Measurements from ENCODE around the gene U2AF1L4. TPM values are rescaled to one million over a fixed set of nuclear protein-coding genes. Genes with fewer than 3 reads are reported as not detected.

U2AF1L4 gene
- total RNA-seq, 1 experiment from 2014 or later, result 14.3 TPM

- Histone ChIP-seq H4K20me1 (ENCODE audit: insufficient read depth) (peaks cover 14% of the 10 kb centered on the region), H3K79me2 (ENCODE audit: low read depth) (peaks cover 23% of the 10 kb centered on the region), H3K27me3 (ENCODE audit: insufficient read depth, low read depth) (no peaks in the 10 kb centered on the region), H3K4me1 (replicated peaks; ENCODE audit: insufficient read depth) (peaks cover 10% of the 10 kb centered on the region), H3K4me2 (no peak overlapping the region), H3K4me3 (no peak overlapping the region), H3K27ac (no peak overlapping the region), H2AFZ (no peak overlapping the region), H3K9me3 (ENCODE audit: insufficient read depth, low read depth) (no peaks in the 10 kb centered on the region), H3K9me2 (ENCODE audit: insufficient read depth) (no peaks in the 10 kb centered on the region), H3K36me3 (ENCODE audit: low read depth) (no peaks in the 10 kb centered on the region), H3F3A (ENCODE audit: insufficient read depth, low read depth) (peaks cover 6% of the 10 kb centered on the region; the same call in 1 of the 2 replicates)
- intact Hi-C loops (cut with micrococcal nuclease; ENCODE audit: unreplicated experiment), result no loop called here
- BruUV-seq (replicated peaks), result no TSS peak
- TF ChIP-seq, protein P1, sequence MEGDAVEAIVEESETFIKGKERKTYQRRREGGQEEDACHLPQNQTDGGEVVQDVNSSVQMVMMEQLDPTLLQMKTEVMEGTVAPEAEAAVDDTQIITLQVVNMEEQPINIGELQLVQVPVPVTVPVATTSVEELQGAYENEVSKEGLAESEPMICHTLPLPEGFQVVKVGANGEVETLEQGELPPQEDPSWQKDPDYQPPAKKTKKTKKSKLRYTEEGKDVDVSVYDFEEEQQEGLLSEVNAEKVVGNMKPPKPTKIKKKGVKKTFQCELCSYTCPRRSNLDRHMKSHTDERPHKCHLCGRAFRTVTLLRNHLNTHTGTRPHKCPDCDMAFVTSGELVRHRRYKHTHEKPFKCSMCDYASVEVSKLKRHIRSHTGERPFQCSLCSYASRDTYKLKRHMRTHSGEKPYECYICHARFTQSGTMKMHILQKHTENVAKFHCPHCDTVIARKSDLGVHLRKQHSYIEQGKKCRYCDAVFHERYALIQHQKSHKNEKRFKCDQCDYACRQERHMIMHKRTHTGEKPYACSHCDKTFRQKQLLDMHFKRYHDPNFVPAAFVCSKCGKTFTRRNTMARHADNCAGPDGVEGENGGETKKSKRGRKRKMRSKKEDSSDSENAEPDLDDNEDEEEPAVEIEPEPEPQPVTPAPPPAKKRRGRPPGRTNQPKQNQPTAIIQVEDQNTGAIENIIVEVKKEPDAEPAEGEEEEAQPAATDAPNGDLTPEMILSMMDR (conservative IDR thresholded peaks at IDR 0.05), result no peak
- TF ChIP-seq EZH2 (IDR thresholded peaks at IDR 0.05; ENCODE audit: low read depth), result no peak
- ChIA-PET POLR2A (ENCODE audit: unreplicated experiment) (no interaction called here), CTCF (no interaction called here)
- no peak for DNase-seq
These were observed 24.6 kb downstream of the U2AF1L4 start for GRCh38 chr19:35720648-35721047.

GRCh38 chr19:35720163-35720524 lies 25.1 kb downstream of the U2AF1L4 start:
- BruUV-seq (replicated peaks), result no TSS peak
- peaks cover 15% of the 10 kb centered on the region for H3K4me1 ChIP-seq (replicated peaks; ENCODE audit: insufficient read depth)
- no peaks in the 10 kb centered on the region for H3K9me2 ChIP-seq (ENCODE audit: insufficient read depth)
- ChIA-PET CTCF (no interaction called here), POLR2A (ENCODE audit: unreplicated experiment) (no interaction called here)
- no peak overlapping the region for H3K4me2 ChIP-seq
- H3F3A ChIP-seq (ENCODE audit: insufficient read depth, low read depth), result peaks cover 6% of the 10 kb centered on the region; the same call in 1 of the 2 replicates
- no peaks in the 10 kb centered on the region for H3K27me3 ChIP-seq (ENCODE audit: insufficient read depth, low read depth)
- H3K9me3 ChIP-seq (ENCODE audit: insufficient read depth, low read depth), result no peaks in the 10 kb centered on the region
- peaks cover 14% of the 10 kb centered on the region for H4K20me1 ChIP-seq (ENCODE audit: insufficient read depth)
- TF ChIP-seq EZH2 (IDR thresholded peaks at IDR 0.05; ENCODE audit: low read depth), result no peak
- TF ChIP-seq, protein P1 (conservative IDR thresholded peaks at IDR 0.05), result no peak
- no peak overlapping the region for H3K27ac ChIP-seq
- intact Hi-C loops (cut with micrococcal nuclease; ENCODE audit: unreplicated experiment), result no loop called here
- H2AFZ ChIP-seq, result no peak overlapping the region
- no peak overlapping the region for H3K4me3 ChIP-seq
- peaks cover 28% of the 10 kb centered on the region for H3K79me2 ChIP-seq (ENCODE audit: low read depth)
- H3K36me3 ChIP-seq (ENCODE audit: low read depth), result no peaks in the 10 kb centered on the region
- no peak for DNase-seq

DNA sequence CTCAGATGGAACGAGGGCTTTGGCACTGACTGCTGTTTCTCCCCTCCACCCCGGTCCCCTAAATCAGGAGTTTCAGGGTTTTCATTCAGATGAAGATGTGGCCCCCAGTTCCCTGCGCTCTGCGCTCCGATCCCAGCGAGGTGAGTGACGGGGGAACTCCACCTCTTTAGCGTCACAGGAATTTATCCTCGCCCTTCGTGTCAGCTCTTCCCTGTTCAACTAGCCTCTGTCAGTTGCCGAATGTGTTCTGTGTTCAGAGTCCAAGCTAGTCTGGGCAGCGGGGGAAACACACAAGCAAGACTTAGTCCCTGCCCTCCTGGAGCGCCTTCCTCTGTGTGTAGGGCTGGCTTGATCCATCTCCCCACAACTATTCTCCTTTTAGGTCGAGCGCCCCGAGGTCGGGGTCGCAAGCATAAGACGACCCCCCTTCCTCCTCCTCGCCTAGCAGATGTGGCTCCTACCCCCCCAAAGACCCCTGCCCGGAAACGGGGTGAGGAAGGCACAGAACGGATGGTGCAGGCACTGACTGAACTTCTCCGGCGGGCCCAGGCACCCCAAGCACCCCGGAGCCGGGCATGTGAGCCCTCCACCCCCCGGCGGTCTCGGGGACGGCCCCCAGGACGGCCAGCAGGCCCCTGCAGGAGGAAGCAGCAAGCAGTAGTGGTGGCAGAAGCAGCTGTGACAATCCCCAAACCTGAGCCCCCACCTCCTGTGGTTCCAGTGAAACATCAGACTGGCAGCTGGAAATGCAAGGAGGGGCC lies 25.6 kb downstream of the U2AF1L4 start:
- peaks cover 20% of the 10 kb centered on the region for H3K4me1 ChIP-seq (replicated peaks; ENCODE audit: insufficient read depth)
- intact Hi-C loops (cut with micrococcal nuclease; ENCODE audit: unreplicated experiment), result loop anchor here (5.0 kb wide), 1 partner anchor 402 kb away; no protein-coding TSS in a partner anchor
- no peaks in the 10 kb centered on the region for H3K36me3 ChIP-seq (ENCODE audit: low read depth)
- no peaks in the 10 kb centered on the region for H3K27me3 ChIP-seq (ENCODE audit: insufficient read depth, low read depth)
- H3K9me2 ChIP-seq (ENCODE audit: insufficient read depth), result no peaks in the 10 kb centered on the region
- peaks cover 34% of the 10 kb centered on the region for H3K79me2 ChIP-seq (ENCODE audit: low read depth)
- DNase-seq, result no peak
- H3F3A ChIP-seq (ENCODE audit: insufficient read depth, low read depth), result peaks cover 6% of the 10 kb centered on the region; the same call in 1 of the 2 replicates
- peak overlapping the region; percentile 79; the same call in 1 of the 2 replicates for H3K4me3 ChIP-seq
- BruUV-seq (replicated peaks), result no TSS peak
- no peaks in the 10 kb centered on the region for H3K9me3 ChIP-seq (ENCODE audit: insufficient read depth, low read depth)
- no peak overlapping the region for H3K27ac ChIP-seq
- H3K4me2 ChIP-seq, result peak overlapping the region; percentile 83
- no peak for TF ChIP-seq EZH2 (IDR thresholded peaks at IDR 0.05; ENCODE audit: low read depth)
- TF ChIP-seq, protein P1 (conservative IDR thresholded peaks at IDR 0.05), result no peak
- CTCF ChIA-PET, result no interaction called here
- POLR2A ChIA-PET (ENCODE audit: unreplicated experiment), result interaction anchor here (0.6 kb wide), 1 partner anchor 456 kb away, joined by 4 read pairs; no protein-coding TSS in a partner anchor
- peaks cover 14% of the 10 kb centered on the region for H4K20me1 ChIP-seq (ENCODE audit: insufficient read depth)
- H2AFZ ChIP-seq, result no peak overlapping the region
